HCT116 (cell line): Measurements from ENCODE around the gene PDCL3. TPM values are rescaled to one million over a fixed set of nuclear protein-coding genes. Genes with fewer than 3 reads are reported as not detected.
A peak's percentile ranks its signal among the peaks of the same experiment; 100 is the strongest.

Source experiments
- ATAC-seq: fragments of 200-7000 bp; cut with Tn5 transposase; 2 replicates; pipeline ENCODE4 v1.9.1; 2020; ENCODE audit warnings: mild to moderate bottlenecking, moderate library complexity
- BruUV-seq: library from RNA; stranded (reverse); fragments of 400-500 nt; replicated peaks from 2 replicates; lab custom pipeline; 2021; lab: Mats Ljungman, UMichigan
- CTCF ChIA-PET: fragments of 300-600 bp; sonication (Branson Sonifier 250); formaldehyde crosslinking; loops from one replicate; lab custom pipeline; 2021; ENCODE audit warnings: antibody characterized with exemption; lab: Charles Lee
- POLR2A ChIA-PET: fragments of 300-600, 350-600 bp; sonication (Branson Sonifier 250); formaldehyde crosslinking; loops from one replicate; lab custom pipeline; 2021; ENCODE audit warnings: antibody characterized with exemption; lab: Charles Lee
- RAD21 ChIA-PET, 2 experiments: fragments of 300-600 bp; sonication (Branson Sonifier 250); formaldehyde crosslinking; loops; one replicate each; lab custom pipeline; 2023; ENCODE audit warnings: low total read pairs in 2 of 2; ENCODE audit not compliant: uncharacterized antibody in 2 of 2, unreplicated experiment in 2 of 2, low non-redundant PET in 1 of 2; lab: Charles Lee
- DNase-seq: peaks from one replicate; pipeline ENCODE4 v3.0.0-alpha.2; 2010; ENCODE audit warnings: low read depth, low spot score
- H2AFZ ChIP-seq: fragments of 200-600 bp; shearing (Covaris generic), sonication (generic); 2 replicates; pipeline ENCODE4 v1.6.1; 2017; ENCODE audit warnings: low read depth, mixed run types, mixed read lengths, antibody characterized with exemption, low read length; ENCODE audit not compliant: poor library complexity, severe bottlenecking
- H3K27ac ChIP-seq: 2 replicates; pipeline ENCODE4 v1.5.1; 2012; ENCODE audit warnings: low read depth, low read length
- H3K27me3 ChIP-seq: fragments of 200-600 bp; sonication (generic); 2 replicates; pipeline ENCODE4 v1.6.1; 2016; ENCODE audit warnings: mixed run types, low read length, mixed read lengths; ENCODE audit not compliant: insufficient read depth
- H3K36me3 ChIP-seq, 2 experiments: fragments of 200-500 bp in 1 of 2; fragments of 200-600 bp in 1 of 2; sonication (Bioruptor generic) in 1 of 2; sonication (generic) in 1 of 2; 2 replicates each; pipeline versions ENCODE4 v1.5.1 to v1.6.1; 2014 to 2016; ENCODE audit warnings: low read length in 2 of 2, inconsistent platforms in 1 of 2, mixed read lengths in 1 of 2, mixed run types in 1 of 2; ENCODE audit not compliant: insufficient read depth in 2 of 2, control insufficient read depth in 1 of 2
- H3K4me1 ChIP-seq, 2 experiments: fragments of 200-600 bp in 1 of 2; sonication (generic) in 1 of 2; 2 replicates each; pipeline versions ENCODE4 v1.5.1 to v1.6.1; 2012 to 2017; ENCODE audit warnings: low read length in 2 of 2, inconsistent platforms in 1 of 2, mild to moderate bottlenecking in 1 of 2, mixed read lengths in 1 of 2, mixed run types in 1 of 2, moderate library complexity in 1 of 2; ENCODE audit not compliant: insufficient read depth in 2 of 2, control insufficient read depth in 1 of 2
- H3K4me2 ChIP-seq: fragments of 200-600 bp; sonication (generic); 2 replicates; pipeline ENCODE4 v1.6.1; 2017; ENCODE audit warnings: mixed run types, low read length, mixed read lengths
- H3K4me3 ChIP-seq, 2 experiments: fragments of 200-600 bp in 1 of 2; sonication (generic) in 1 of 2; replicated peaks in 1 of 2; 2 replicates each; pipeline ENCODE4 v1.5.1; 2011 to 2016; ENCODE audit warnings: low read length in 2 of 2, control low read depth in 1 of 2, low read depth in 1 of 2, mild to moderate bottlenecking in 1 of 2, mixed read lengths in 1 of 2, mixed run types in 1 of 2
- H3K79me2 ChIP-seq: fragments of 200-600 bp; sonication (generic); 2 replicates; pipeline ENCODE4 v1.6.1; 2017; ENCODE audit warnings: mild to moderate bottlenecking, mixed run types, low read length, moderate library complexity, mixed read lengths; ENCODE audit not compliant: insufficient read depth
- H3K9ac ChIP-seq: fragments of 200-600 bp; sonication (generic); 2 replicates; pipeline ENCODE4 v1.6.1; 2016; ENCODE audit warnings: low read length, mixed read lengths
- H3K9me2 ChIP-seq: fragments of 200-600 bp; sonication (generic), shearing (Covaris generic); 2 replicates; pipeline ENCODE4 v1.6.1; 2017; ENCODE audit warnings: mixed run types, mild to moderate bottlenecking, moderate library complexity; ENCODE audit not compliant: insufficient read depth
- H3K9me3 ChIP-seq, 2 experiments: fragments of 200-500 bp in 1 of 2; fragments of 200-600 bp in 1 of 2; sonication (Bioruptor generic) in 1 of 2; sonication (generic) in 1 of 2; 2 replicates each; pipeline ENCODE4 v1.6.1; 2014 to 2017; ENCODE audit warnings: low read length in 2 of 2, mixed read lengths in 2 of 2, inconsistent platforms in 1 of 2, low read depth in 1 of 2, mild to moderate bottlenecking in 1 of 2, mixed run types in 1 of 2, moderate library complexity in 1 of 2; ENCODE audit not compliant: control insufficient read depth in 1 of 2, insufficient read depth in 1 of 2
- H4K20me1 ChIP-seq: fragments of 200-600 bp; sonication (generic), shearing (Covaris generic); 2 replicates; pipeline ENCODE4 v1.6.1; 2017; ENCODE audit warnings: mixed run types, mild to moderate bottlenecking, moderate library complexity; ENCODE audit not compliant: insufficient read depth
- CTCF ChIP-seq, 3 experiments: fragments of 200-600 bp in 1 of 3; sonication (generic) in 1 of 3; IDR thresholded peaks in 2 of 3; conservative IDR thresholded peaks in 1 of 3; 2 replicates each; pipeline ENCODE4 v1.5.1; 2012 to 2017; ENCODE audit warnings: low read depth in 2 of 3, low read length in 2 of 3, antibody characterized with exemption in 1 of 3, borderline replicate concordance in 1 of 3, control low read depth in 1 of 3, mild to moderate bottlenecking in 1 of 3, mixed read lengths in 1 of 3, mixed run types in 1 of 3, moderate library complexity in 1 of 3; ENCODE audit not compliant: insufficient read depth in 1 of 3
- FOSL1 ChIP-seq: IDR thresholded peaks from 2 replicates; pipeline ENCODE4 v1.6.1; 2012; ENCODE audit warnings: low read depth
- RAD21 ChIP-seq: IDR thresholded peaks from 2 replicates; pipeline ENCODE4 v1.6.1; 2012; ENCODE audit warnings: low read depth, mild to moderate bottlenecking
- TCF7L2 ChIP-seq: IDR thresholded peaks from 2 replicates; pipeline ENCODE4 v1.7.0; 2011; ENCODE audit warnings: borderline replicate concordance, inconsistent platforms; ENCODE audit not compliant: insufficient read depth, insufficient read length; ENCODE audit errors: extremely low read depth
- ZNF274 ChIP-seq: fragments of 200-500 bp; sonication (Bioruptor generic); IDR thresholded peaks from 2 replicates; pipeline ENCODE4 v1.6.1; 2014; ENCODE audit warnings: mild to moderate bottlenecking, low read depth, low read length, inconsistent platforms
- intact Hi-C: fragments of 100-400 bp; cut with micrococcal nuclease; formaldehyde crosslinking; loops from 2 replicates; pipeline ENCODE4 v1.10.0; 2022
- total RNA-seq: library from RNA; stranded (reverse); gene quantifications from one replicate; pipeline ENCODE4 v1.2.1, GENCODE V29; 2021; ENCODE audit not compliant: unreplicated experiment

Gene PDCL3
- total RNA-seq, 1 experiment from 2014 or later: 26.3 TPM

- H3K27me3 ChIP-seq: 0 out of 2 replicates have a peak, but pooled peaks cover under 1% of the 10 kb centered on the region
- H3K36me3 ChIP-seq: no peaks in the 10 kb centered on the region
- H4K20me1 ChIP-seq: no peaks in the 10 kb centered on the region
- TF ChIP-seq ZNF274 (no peak), CTCF (IDR thresholded peaks at IDR 0.05 in 2 of 3, conservative IDR thresholded peaks at IDR 0.05 in 1 of 3; ENCODE audit: borderline replicate concordance in 1 of 3, insufficient read depth in 1 of 3, low read depth in 2 of 3, low read length in 2 of 3) (peak; percentile 66 to 77 (median 69); a peak in 5 of 6 replicates), TCF7L2 (peak; percentile 62), RAD21 (peak; percentile 92), FOSL1 (no peak)
- no TSS peak for BruUV-seq
- H3K9me3 ChIP-seq: no peaks in the 10 kb centered on the region
- RAD21 ChIA-PET: interaction anchor here (0.5 to 1.2 kb wide), 3 partner anchors 161 to 595 kb away, joined by 3 to 5 read pairs (median 3); no protein-coding TSS in a partner anchor
- H2AFZ ChIP-seq: no peak overlapping the region
- no peak overlapping the region for H3K4me2 ChIP-seq
- H3K9ac ChIP-seq: no peak overlapping the region
- peaks cover 0 to 5% of the 10 kb centered on the region in 2 experiments; a peak in 1 of 4 replicates for H3K4me1 ChIP-seq
- ATAC-seq (peak; percentile 88), DNase-seq (peak; percentile 38)
- POLR2A ChIA-PET: interaction anchor here (0.7 to 0.8 kb wide), 3 partner anchors 393 to 399 kb away, joined by 3 to 4 read pairs (median 3); no protein-coding TSS in a partner anchor
- H3K9me2 ChIP-seq: no peaks in the 10 kb centered on the region
- intact Hi-C loops: loop anchor here (1.0 to 10.0 kb wide), 4 partner anchors 117 to 542 kb away; partner anchors contain the start of gene NPAS2
- no peak overlapping the region for H3K4me3 ChIP-seq
- CTCF ChIA-PET: interaction anchor here (0.8 to 2.5 kb wide), 14 partner anchors 15 to 607 kb away, joined by 3 to 13 read pairs (median 5); partner anchors contain the start of gene RPL31
- no peak overlapping the region for H3K27ac ChIP-seq
- no peaks in the 10 kb centered on the region for H3K79me2 ChIP-seq
Observed at GRCh38 chr2:100610381-100610831, 47.6 kb downstream of the PDCL3 start.
